ENCODE results near the gene ZBP1.
"Not testable (repeated sequence)": the region's sequence is repeated elsewhere in the genome, so short reads cannot be mapped to it uniquely, and the experiment has no call there.

The ZBP1 gene

GRCh38 chr20:57633945-57634491 lies 13.8 kb upstream of the ZBP1 start:
- TF ChIP-seq CTCF (conservative IDR thresholded peaks at IDR 0.05; ENCODE audit: low read depth, low read length), result no peak
- H3K4me3 ChIP-seq (ENCODE audit: low read depth, low read length), result no peak overlapping the region
- DNase-seq (ENCODE audit: low read depth), result no peak

GRCh38 chr20:57632286-57632685 lies 12.1 kb upstream of the ZBP1 start:
- H3K4me3 ChIP-seq (ENCODE audit: low read depth, low read length), result no peak overlapping the region
- no peak for TF ChIP-seq CTCF (conservative IDR thresholded peaks at IDR 0.05; ENCODE audit: low read depth, low read length)
- no peak for DNase-seq (ENCODE audit: low read depth)

- no peak for TF ChIP-seq CTCF (conservative IDR thresholded peaks at IDR 0.05; ENCODE audit: low read depth, low read length)
- DNase-seq (ENCODE audit: low read depth), result no peak
- H3K4me3 ChIP-seq (ENCODE audit: low read depth, low read length), result no peak overlapping the region
Measured at GRCh38 chr20:57630061-57630460, 9.8 kb upstream of the ZBP1 start.

- DNase-seq (ENCODE audit: low read depth); H3K4me3 ChIP-seq (ENCODE audit: low read depth, low read length): not testable (repeated sequence)
Measured at GRCh38 chr20:57629491-57629901, 9.3 kb upstream of the ZBP1 start.

GRCh38 chr20:57628962-57629308 lies 8.7 kb upstream of the ZBP1 start:
- DNase-seq (ENCODE audit: low read depth); H3K4me3 ChIP-seq (ENCODE audit: low read depth, low read length): not testable (repeated sequence)

GRCh38 chr20:57628047-57628961 lies 8.1 kb upstream of the ZBP1 start:
- H3K4me3 ChIP-seq (ENCODE audit: low read depth, low read length), result no peak overlapping the region
- DNase-seq (ENCODE audit: low read depth), result peak; percentile 81
- no peak for TF ChIP-seq CTCF (conservative IDR thresholded peaks at IDR 0.05; ENCODE audit: low read depth, low read length)

GRCh38 chr20:57627339-57627738 lies 7.1 kb upstream of the ZBP1 start:
- TF ChIP-seq CTCF (conservative IDR thresholded peaks at IDR 0.05; ENCODE audit: low read depth, low read length), result no peak
- H3K4me3 ChIP-seq (ENCODE audit: low read depth, low read length), result no peak overlapping the region
- no peak for DNase-seq (ENCODE audit: low read depth)

GRCh38 chr20:57625978-57626377 lies 5.8 kb upstream of the ZBP1 start:
- no peak for TF ChIP-seq CTCF (conservative IDR thresholded peaks at IDR 0.05; ENCODE audit: low read depth, low read length)
- DNase-seq (ENCODE audit: low read depth), result no peak
- no peak overlapping the region for H3K4me3 ChIP-seq (ENCODE audit: low read depth, low read length)
